Parathyroid adenoma (tissue), 2 donors: Measurements from ENCODE around the gene AUH.
"Not testable (repeated sequence)": the region's sequence is repeated elsewhere in the genome, so short reads cannot be mapped to it uniquely, and the experiment has no call there.

ENCODE experiments used
- H2AFZ ChIP-seq: fragments of 300-600 bp; sonication (generic); one replicate; pipeline ENCODE4 v1.7.0; 2017; ENCODE audit warnings: antibody characterized with exemption, mild to moderate bottlenecking
- H3K27ac ChIP-seq: fragments of 300-600 bp; sonication (generic); one replicate; pipeline ENCODE4 v1.7.0; 2017
- H3K27me3 ChIP-seq: fragments of 300-600 bp; sonication (generic); one replicate; pipeline ENCODE4 v1.7.0; 2017; ENCODE audit warnings: low read length; ENCODE audit not compliant: control insufficient read depth, insufficient read depth
- H3K36me3 ChIP-seq: fragments of 300-600 bp; sonication (generic); one replicate; pipeline ENCODE4 v1.7.0; 2017; ENCODE audit warnings: low read length; ENCODE audit not compliant: control insufficient read depth, insufficient read depth
- H3K4me1 ChIP-seq: fragments of 300-600 bp; sonication (generic); one replicate; pipeline ENCODE4 v1.7.0; 2017; ENCODE audit warnings: control low read depth
- H3K4me2 ChIP-seq: fragments of 300-600 bp; sonication (generic); one replicate; pipeline ENCODE4 v1.7.0; 2017; ENCODE audit warnings: low read length
- H3K4me3 ChIP-seq: fragments of 300-600 bp; sonication (generic); one replicate; pipeline ENCODE4 v1.7.0; 2017; ENCODE audit warnings: low read depth, low read length
- H3K79me2 ChIP-seq: fragments of 300-600 bp; sonication (generic); one replicate; pipeline ENCODE4 v1.7.0; 2017; ENCODE audit warnings: control low read depth
- H3K9ac ChIP-seq: fragments of 300-600 bp; sonication (generic); one replicate; pipeline ENCODE4 v1.7.0; 2017; ENCODE audit warnings: mild to moderate bottlenecking
- H3K9me3 ChIP-seq: fragments of 300-600 bp; sonication (generic); one replicate; pipeline ENCODE4 v1.7.0; 2017; ENCODE audit warnings: low read length; ENCODE audit not compliant: control insufficient read depth
- TF ChIP-seq, protein P1 (sequence below): fragments of 300-600 bp; sonication (generic); IDR thresholded peaks from one replicate; pipeline ENCODE4 v1.7.0; 2017; ENCODE audit warnings: antibody characterized with exemption, mild to moderate bottlenecking
- donor health status: primary hyperparathyroidism.

AUH gene

DNA sequence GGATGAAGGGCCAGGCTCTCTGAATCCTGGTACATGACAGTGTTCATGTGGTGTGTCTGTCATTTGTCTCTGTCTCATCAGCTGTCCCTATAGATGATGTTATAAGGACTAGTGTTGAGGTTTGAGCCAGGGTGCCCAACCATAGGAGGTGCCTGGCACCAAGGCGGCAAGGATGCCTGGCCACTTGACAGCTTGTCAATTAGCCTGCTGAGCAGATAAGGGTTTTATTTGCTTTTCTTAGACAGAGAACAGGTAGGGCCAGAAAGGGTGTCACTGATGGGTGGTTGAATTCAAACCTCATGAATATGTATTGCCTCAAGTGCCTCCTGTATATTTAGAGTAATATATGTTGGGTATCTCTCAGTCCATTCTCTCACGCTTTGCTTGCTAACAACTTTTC, 30.1 kb upstream of the AUH start:
- Histone ChIP-seq H3K9ac (no peak overlapping the region), H3K36me3 (no peaks in the 10 kb centered on the region), H3K9me3 (no peaks in the 10 kb centered on the region), H3K27me3 (no peaks in the 10 kb centered on the region), H2AFZ (no peak overlapping the region), H3K4me1 (no peaks in the 10 kb centered on the region), H3K4me2 (no peak overlapping the region), H3K4me3 (no peak overlapping the region), H3K27ac (no peak overlapping the region), H3K79me2 (no peaks in the 10 kb centered on the region)
- TF ChIP-seq, protein P1, sequence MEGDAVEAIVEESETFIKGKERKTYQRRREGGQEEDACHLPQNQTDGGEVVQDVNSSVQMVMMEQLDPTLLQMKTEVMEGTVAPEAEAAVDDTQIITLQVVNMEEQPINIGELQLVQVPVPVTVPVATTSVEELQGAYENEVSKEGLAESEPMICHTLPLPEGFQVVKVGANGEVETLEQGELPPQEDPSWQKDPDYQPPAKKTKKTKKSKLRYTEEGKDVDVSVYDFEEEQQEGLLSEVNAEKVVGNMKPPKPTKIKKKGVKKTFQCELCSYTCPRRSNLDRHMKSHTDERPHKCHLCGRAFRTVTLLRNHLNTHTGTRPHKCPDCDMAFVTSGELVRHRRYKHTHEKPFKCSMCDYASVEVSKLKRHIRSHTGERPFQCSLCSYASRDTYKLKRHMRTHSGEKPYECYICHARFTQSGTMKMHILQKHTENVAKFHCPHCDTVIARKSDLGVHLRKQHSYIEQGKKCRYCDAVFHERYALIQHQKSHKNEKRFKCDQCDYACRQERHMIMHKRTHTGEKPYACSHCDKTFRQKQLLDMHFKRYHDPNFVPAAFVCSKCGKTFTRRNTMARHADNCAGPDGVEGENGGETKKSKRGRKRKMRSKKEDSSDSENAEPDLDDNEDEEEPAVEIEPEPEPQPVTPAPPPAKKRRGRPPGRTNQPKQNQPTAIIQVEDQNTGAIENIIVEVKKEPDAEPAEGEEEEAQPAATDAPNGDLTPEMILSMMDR: no peak

DNA sequence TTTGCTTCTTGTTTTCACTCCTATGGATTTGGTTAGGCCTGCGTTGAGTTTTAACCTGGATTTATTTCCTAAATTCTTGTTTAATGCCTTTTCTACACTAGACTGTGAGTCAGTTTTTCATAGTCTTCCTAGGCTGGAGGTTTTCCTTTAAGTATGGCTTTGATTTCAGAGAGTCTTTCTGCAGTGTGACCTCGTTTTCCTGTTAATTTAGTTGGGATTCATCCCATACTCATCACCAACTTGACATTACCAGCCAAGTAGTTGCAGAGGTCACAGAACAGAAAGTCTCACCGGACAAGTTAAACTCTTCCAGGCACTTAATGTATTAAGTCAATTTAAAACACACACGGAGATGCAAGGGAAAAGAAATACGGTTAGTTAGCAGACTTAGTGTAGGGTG, 29.7 kb upstream of the AUH start:
- H3K4me3 ChIP-seq: no peak overlapping the region
- H3K27me3 ChIP-seq: no peaks in the 10 kb centered on the region
- no peaks in the 10 kb centered on the region for H3K79me2 ChIP-seq
- no peaks in the 10 kb centered on the region for H3K9me3 ChIP-seq
- H3K4me1 ChIP-seq: no peaks in the 10 kb centered on the region
- H3K36me3 ChIP-seq: no peaks in the 10 kb centered on the region
- no peak overlapping the region for H3K9ac ChIP-seq
- H3K27ac ChIP-seq: no peak overlapping the region
- TF ChIP-seq, protein P1: no peak
- no peak overlapping the region for H2AFZ ChIP-seq
- H3K4me2 ChIP-seq: no peak overlapping the region

- H2AFZ ChIP-seq, H3K36me3 ChIP-seq, H3K9me3 ChIP-seq, H3K4me1 ChIP-seq, H3K27me3 ChIP-seq, H3K79me2 ChIP-seq, H3K4me2 ChIP-seq, H3K27ac ChIP-seq, H3K4me3 ChIP-seq, H3K9ac ChIP-seq: not testable (repeated sequence)
Measured at GRCh38 chr9:91389686-91390085, 28.0 kb upstream of the AUH start.

GRCh38 chr9:91386765-91387164, 25.0 kb upstream of the AUH start:
- Histone ChIP-seq H3K9me3 (no peaks in the 10 kb centered on the region), H3K4me2 (no peak overlapping the region), H3K36me3 (no peaks in the 10 kb centered on the region), H3K79me2 (no peaks in the 10 kb centered on the region), H3K4me3 (no peak overlapping the region), H3K4me1 (no peaks in the 10 kb centered on the region), H3K9ac (no peak overlapping the region), H2AFZ (no peak overlapping the region), H3K27ac (no peak overlapping the region), H3K27me3 (no peaks in the 10 kb centered on the region)
- TF ChIP-seq, protein P1: no peak

- Histone ChIP-seq H3K9me3 (no peaks in the 10 kb centered on the region), H2AFZ (no peak overlapping the region), H3K36me3 (no peaks in the 10 kb centered on the region), H3K27ac (no peak overlapping the region), H3K4me3 (no peak overlapping the region), H3K9ac (no peak overlapping the region), H3K79me2 (no peaks in the 10 kb centered on the region), H3K27me3 (no peaks in the 10 kb centered on the region), H3K4me2 (no peak overlapping the region), H3K4me1 (no peaks in the 10 kb centered on the region)
- TF ChIP-seq, protein P1: no peak
Measured at GRCh38 chr9:91384954-91385353, 23.2 kb upstream of the AUH start.
